Right lobe of liver (tissue), 6 donors: ENCODE results near the gene PPM1F. TPM values are rescaled to one million over a fixed set of nuclear protein-coding genes. Genes with fewer than 3 reads are reported as not detected.

Experiments
- ATAC-seq, 4 donors: fragments of 200-7000 bp; cut with Tn5 transposase; one replicate each; pipeline ENCODE4 v1.9.1; 2020; ENCODE audit warnings: mild to moderate bottlenecking in 4 of 4, moderate library complexity in 4 of 4
- DNase-seq, 3 donors: peaks; one replicate each; pipeline ENCODE4 v3.0.0-alpha.2; 2020
- H3K27ac ChIP-seq, 3 donors: fragments of 200-600 bp; one replicate each; pipeline ENCODE4 v1.8.0; 2022
- H3K27me3 ChIP-seq, 2 donors: fragments of 200-600 bp; one replicate each; pipeline ENCODE4 v1.8.0; 2022
- H3K36me3 ChIP-seq, 4 donors: fragments of 200-600 bp; sonication (generic) in 1 of 4; one replicate each; pipeline versions ENCODE4 v1.5.1 to v1.8.0; 2017 to 2022; ENCODE audit warnings: control low read depth in 1 of 4
- H3K4me1 ChIP-seq, 4 donors: fragments of 200-600 bp; sonication (generic) in 1 of 4; one replicate each; pipeline versions ENCODE4 v1.5.1 to v1.8.0; 2017 to 2022; ENCODE audit warnings: control low read depth in 1 of 4
- H3K4me3 ChIP-seq, 3 donors: fragments of 200-600 bp; one replicate each; pipeline ENCODE4 v1.8.0; 2022
- H3K9me3 ChIP-seq, 4 donors: fragments of 200-600 bp; sonication (generic) in 1 of 4; one replicate each; pipeline versions ENCODE4 v1.5.1 to v1.8.0; 2017 to 2022; ENCODE audit warnings: control low read depth in 1 of 4
- POLR2A ChIP-seq: fragments of 450-650 bp; IDR thresholded peaks from one replicate; pipeline ENCODE4 v1.6.1; 2017; ENCODE audit warnings: antibody characterized with exemption, mild to moderate bottlenecking
- WGBS: methylation state at CpG from one replicate; pipeline ENCODE4 v1.1.6; 2018; ENCODE audit warnings: low coverage, low lambda C conversion rate; ENCODE audit not compliant: insufficient coverage; ENCODE audit errors: missing lambda C conversion rate; 5-methylcytosine and 5-hydroxymethylcytosine counted together
- intact Hi-C, 2 donors: fragments of 100-400 bp; cut with DNase I; formaldehyde crosslinking; loops; one replicate each; pipeline versions ENCODE4 v1.11.2 to v1.14.1; 2022
- total RNA-seq, 6 experiments: library from RNA; depleted of rRNA in 2 of 6; stranded (reverse); fragments of >200 nt in 2 of 6; fragmentation: NEBNext Ultra II Directional in 3 of 6; extraction: Animal tissue kit (Norgen Biotek cat#: 25700) in 3 of 6; gene quantifications; one replicate each; pipeline versions ENCODE4 v1.1.0 to v1.2.4, GENCODE V29; 2016 to 2023
- TF ChIP-seq, protein P1 (sequence below), 4 donors: fragments of 200-600 bp in 3 of 4; fragments of 450-650 bp in 1 of 4; IDR thresholded peaks; one replicate each; pipeline versions ENCODE4 v1.5.1 to v1.8.0; 2016 to 2022; ENCODE audit warnings: antibody characterized with exemption in 4 of 4, mild to moderate bottlenecking in 2 of 4
- donor health status: DM: no; HTN: yes; CAD: no.
- donor health status: DM: no; HTN: no; CAD: no.
- donor health status: DM: no; HTN: no; CAD: no.
- donor health status: DM: no; HTN: yes; CAD: no.
- donor health status: DM: no; HTN: yes; CAD: no.

Gene PPM1F
- total RNA-seq, 6 experiments from 2014 or later: 5.0 to 19.4 (median 12.8) TPM

DNA sequence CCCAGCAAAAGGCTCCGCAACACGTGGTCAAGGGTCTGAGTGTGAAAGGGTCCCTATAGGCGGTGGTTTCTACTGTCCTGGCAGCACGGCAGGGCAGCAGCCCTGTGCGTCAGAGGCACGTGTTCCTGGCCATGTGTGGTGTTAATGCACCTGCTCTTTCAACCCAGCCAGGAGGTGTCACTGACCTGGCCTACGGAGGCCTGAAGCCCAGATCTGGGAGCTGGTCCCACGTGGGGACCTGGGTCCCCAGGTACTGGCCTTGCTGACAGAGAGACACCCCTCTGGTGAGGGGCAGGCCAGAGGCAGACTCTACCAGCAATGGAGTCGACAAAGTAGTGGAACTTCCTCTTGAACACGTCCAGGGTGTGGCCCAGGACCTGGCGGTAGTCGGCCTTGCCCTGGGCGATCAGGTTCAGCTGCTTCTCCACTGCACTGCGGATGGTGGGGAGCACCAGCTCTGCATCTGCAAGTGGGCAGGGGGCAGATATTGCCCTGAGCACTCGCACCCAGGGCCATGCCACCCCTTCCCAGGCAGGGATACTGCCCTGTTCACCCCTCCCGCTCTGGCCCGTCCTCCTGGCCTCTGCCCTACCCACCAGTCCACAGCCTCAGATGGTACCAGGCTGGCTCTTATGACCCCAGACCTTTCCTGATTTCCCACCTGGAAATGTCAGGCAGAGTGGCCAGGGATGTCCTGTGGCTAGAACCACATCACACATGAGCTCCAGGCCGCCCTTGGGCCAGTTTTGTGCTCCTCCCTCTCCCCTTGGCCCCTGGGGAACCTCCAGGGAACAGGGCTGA, 6.8 kb upstream of the PPM1F start:
- TF ChIP-seq POLR2A: no peak
- TF ChIP-seq, protein P1, sequence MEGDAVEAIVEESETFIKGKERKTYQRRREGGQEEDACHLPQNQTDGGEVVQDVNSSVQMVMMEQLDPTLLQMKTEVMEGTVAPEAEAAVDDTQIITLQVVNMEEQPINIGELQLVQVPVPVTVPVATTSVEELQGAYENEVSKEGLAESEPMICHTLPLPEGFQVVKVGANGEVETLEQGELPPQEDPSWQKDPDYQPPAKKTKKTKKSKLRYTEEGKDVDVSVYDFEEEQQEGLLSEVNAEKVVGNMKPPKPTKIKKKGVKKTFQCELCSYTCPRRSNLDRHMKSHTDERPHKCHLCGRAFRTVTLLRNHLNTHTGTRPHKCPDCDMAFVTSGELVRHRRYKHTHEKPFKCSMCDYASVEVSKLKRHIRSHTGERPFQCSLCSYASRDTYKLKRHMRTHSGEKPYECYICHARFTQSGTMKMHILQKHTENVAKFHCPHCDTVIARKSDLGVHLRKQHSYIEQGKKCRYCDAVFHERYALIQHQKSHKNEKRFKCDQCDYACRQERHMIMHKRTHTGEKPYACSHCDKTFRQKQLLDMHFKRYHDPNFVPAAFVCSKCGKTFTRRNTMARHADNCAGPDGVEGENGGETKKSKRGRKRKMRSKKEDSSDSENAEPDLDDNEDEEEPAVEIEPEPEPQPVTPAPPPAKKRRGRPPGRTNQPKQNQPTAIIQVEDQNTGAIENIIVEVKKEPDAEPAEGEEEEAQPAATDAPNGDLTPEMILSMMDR (IDR thresholded peaks at IDR 0.05): no peak
- H3K4me3 ChIP-seq: no peak overlapping the region
- ATAC-seq (peak in 1 of 4 donors; percentile 3), DNase-seq (no peak)
- 69% methylated on average over 4 of the region's 18 CpGs for WGBS
- peaks cover 0 to 48% (median 10%) of the 10 kb centered on the region in 4 donors for H3K36me3 ChIP-seq
- intact Hi-C loops: no loop called here
- no peaks in the 10 kb centered on the region for H3K4me1 ChIP-seq
- no peaks in the 10 kb centered on the region for H3K9me3 ChIP-seq
- H3K27ac ChIP-seq: no peak overlapping the region
- H3K27me3 ChIP-seq: no peaks in the 10 kb centered on the region

DNA sequence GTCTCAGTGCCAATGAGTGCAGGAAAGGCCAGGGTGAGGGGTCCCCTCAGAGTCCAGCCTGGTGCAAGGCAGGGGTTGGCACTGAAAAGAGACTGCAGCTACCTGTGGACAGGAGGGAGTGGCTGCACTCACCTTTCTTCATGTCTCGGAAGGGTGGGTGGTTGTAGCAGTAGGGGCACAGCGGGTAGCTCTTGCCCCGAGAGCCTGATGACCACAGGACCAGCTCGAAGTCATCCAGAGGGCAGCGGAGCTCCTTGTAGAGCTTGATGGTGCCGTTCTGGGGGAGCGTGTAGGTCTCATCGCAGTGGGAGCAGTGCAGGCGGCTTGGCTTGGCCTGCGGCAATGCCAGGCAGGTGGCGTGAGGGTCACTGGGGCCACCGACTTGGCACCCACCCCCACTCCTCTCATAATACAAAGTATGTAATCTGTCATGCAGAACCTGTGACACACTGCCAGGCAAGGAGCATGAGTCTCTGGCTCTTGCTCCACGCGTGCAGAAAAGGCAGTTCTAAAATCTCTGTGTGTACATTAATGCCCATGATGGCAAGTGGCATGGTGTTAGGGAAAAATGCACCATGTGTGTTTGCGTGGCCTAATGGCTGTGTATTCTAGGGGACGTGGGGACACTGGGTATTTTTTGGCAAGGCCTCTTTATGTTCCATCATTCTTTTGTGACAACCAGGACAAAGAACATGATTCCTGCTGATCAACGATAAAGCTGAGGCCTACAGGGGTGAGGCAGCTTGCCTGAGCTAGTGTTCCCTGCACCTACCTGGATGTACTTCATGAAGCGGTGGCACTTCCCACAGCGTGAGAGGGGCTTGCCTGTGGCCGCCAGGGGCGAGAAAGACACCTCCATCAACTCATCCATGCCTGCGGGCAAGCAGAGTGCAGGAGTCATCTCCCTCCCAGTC, 6.0 kb upstream of the PPM1F start:
- H3K36me3 ChIP-seq: peaks cover 0 to 39% (median 7%) of the 10 kb centered on the region in 4 donors

DNA sequence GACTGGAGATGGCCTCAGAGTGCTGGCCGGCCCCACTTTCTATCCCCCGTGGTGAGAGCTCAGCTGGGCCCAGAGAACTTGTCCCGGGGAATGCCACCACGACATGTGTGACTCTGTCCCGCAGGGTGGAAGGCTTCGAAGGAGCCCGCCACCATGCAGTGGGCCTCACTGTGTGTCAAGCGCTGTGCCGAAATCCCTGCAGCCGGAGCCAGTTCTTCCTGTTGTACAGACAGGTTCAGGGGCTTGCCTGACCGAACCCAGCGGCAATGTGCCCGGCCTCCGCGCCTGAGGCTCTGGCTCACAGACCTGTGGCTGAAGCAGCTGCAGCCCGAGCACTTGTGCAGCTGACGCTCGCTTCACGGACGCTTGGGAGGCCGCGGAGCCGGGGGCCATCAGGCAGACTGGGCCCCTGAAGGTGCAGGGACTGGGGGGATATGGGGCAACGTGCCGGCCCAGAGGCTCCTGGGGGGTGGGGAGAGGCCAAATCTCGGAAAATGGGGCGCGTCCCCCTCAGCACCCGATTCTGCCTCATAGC, 650 bp downstream of the PPM1F start:
- H3K4me1 ChIP-seq: peaks cover 0 to 11% (median 0%) of the 10 kb centered on the region in 4 donors
- no peaks in the 10 kb centered on the region for H3K9me3 ChIP-seq
- intact Hi-C loops: no loop called here
- TF ChIP-seq, protein P1 (IDR thresholded peaks at IDR 0.05): no peak
- no peak for TF ChIP-seq POLR2A
- H3K4me3 ChIP-seq: peak overlapping the region; percentile 50 to 60 (median 59)
- no peaks in the 10 kb centered on the region for H3K36me3 ChIP-seq
- no peaks in the 10 kb centered on the region for H3K27me3 ChIP-seq
- WGBS: 0% methylated on average over 3 of the region's 29 CpGs
- H3K27ac ChIP-seq: peak overlapping the region; percentile 15 to 65 (median 29)
- peak; percentile 13 to 54 (median 30) for ATAC-seq
- DNase-seq: peak in 2 of 3 donors; percentile 54 to 70

More for the DNA sequence above, 6.0 kb upstream of the PPM1F start:
- H3K9me3 ChIP-seq: no peaks in the 10 kb centered on the region
- H3K4me3 ChIP-seq: no peak overlapping the region
- H3K4me1 ChIP-seq: no peaks in the 10 kb centered on the region
- no peaks in the 10 kb centered on the region for H3K27me3 ChIP-seq
- no peak overlapping the region for H3K27ac ChIP-seq
- ATAC-seq (no peak), DNase-seq (no peak)
- WGBS: 61% methylated on average over 2 of the region's 22 CpGs
- TF ChIP-seq POLR2A: no peak
- TF ChIP-seq, protein P1 (IDR thresholded peaks at IDR 0.05): no peak
- intact Hi-C loops: no loop called here

DNA sequence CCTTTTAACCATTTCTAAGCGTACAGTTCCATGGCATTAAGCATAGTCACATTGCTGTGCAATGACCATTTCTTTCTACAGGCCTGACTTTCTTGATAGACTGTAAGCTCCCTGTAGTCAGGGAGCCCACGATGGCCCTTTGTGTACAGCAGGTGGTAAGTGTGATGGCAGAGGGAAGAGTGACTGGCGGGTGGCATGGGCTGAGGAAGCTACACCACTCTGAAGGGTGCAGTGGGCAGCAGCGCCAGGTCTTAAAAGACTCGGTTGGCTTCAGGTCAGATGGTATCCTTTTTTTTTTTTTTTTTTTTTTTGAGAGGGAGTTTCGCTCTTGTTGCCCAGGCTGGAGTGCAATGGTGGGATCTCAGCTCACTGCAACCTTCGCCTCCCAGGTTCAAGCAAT, 1.6 kb downstream of the PPM1F start:
- no peaks in the 10 kb centered on the region for H3K9me3 ChIP-seq
- H3K27me3 ChIP-seq: no peaks in the 10 kb centered on the region
- ATAC-seq: no peak
- TF ChIP-seq, protein P1 (IDR thresholded peaks at IDR 0.05): no peak
- no peak for TF ChIP-seq POLR2A
- intact Hi-C loops: no loop called here
- DNase-seq: no peak
- H3K36me3 ChIP-seq: no peaks in the 10 kb centered on the region
- no peak overlapping the region for H3K4me3 ChIP-seq
- H3K4me1 ChIP-seq: peaks cover 0 to 11% (median 0%) of the 10 kb centered on the region in 4 donors
- 80% methylated on average over 2 of the region's 7 CpGs for WGBS
- peak overlapping the region in 1 of 3 donors; percentile 11 for H3K27ac ChIP-seq
